HEK293 (cell line): ENCODE data around the gene DYNC2I2.

ENCODE experiments used
- GLIS1 ChIP-seq: fragments of 450-650 bp; formaldehyde crosslinking; IDR thresholded peaks from 2 replicates; pipeline ENCODE4 v1.5.1; 2016; ENCODE audit warnings: missing biosample characterization, missing genetic modification characterization
- HOXD13 ChIP-seq: sonication (generic); formaldehyde crosslinking; IDR thresholded peaks from 2 replicates; pipeline ENCODE4 v1.8.0; 2022; ENCODE audit warnings: missing genetic modification reagents, borderline replicate concordance
- ZBTB48 ChIP-seq: fragments of 450-650 bp; formaldehyde crosslinking; IDR thresholded peaks from 2 replicates; pipeline ENCODE4 v1.5.1; 2016; ENCODE audit warnings: missing biosample characterization, missing genetic modification characterization
- ZNF10 ChIP-seq: fragments of 450-650 bp; formaldehyde crosslinking; IDR thresholded peaks from 2 replicates; pipeline ENCODE4 v1.5.1; 2017; ENCODE audit warnings: missing biosample characterization, missing genetic modification characterization
- ZNF146 ChIP-seq: fragments of 450-650 bp; formaldehyde crosslinking; IDR thresholded peaks from 2 replicates; pipeline ENCODE4 v1.5.1; 2016; ENCODE audit warnings: missing biosample characterization, missing genetic modification characterization
- ZNF157 ChIP-seq: fragments of 450-650 bp; formaldehyde crosslinking; IDR thresholded peaks from 2 replicates; pipeline ENCODE4 v1.5.1; 2016; ENCODE audit warnings: missing biosample characterization, missing genetic modification characterization
- ZNF184 ChIP-seq: fragments of 450-650 bp; IDR thresholded peaks from 2 replicates; pipeline ENCODE4 v1.5.1; 2018; ENCODE audit warnings: missing biosample characterization, mild to moderate bottlenecking, missing genetic modification characterization
- ZNF2 ChIP-seq: fragments of 450-650 bp; formaldehyde crosslinking; IDR thresholded peaks from 2 replicates; pipeline ENCODE4 v1.5.1; 2016; ENCODE audit warnings: missing biosample characterization, missing genetic modification characterization
- ZNF311 ChIP-seq: fragments of 450-650 bp; formaldehyde crosslinking; IDR thresholded peaks from 2 replicates; pipeline ENCODE4 v1.5.1; 2017; ENCODE audit warnings: missing biosample characterization, missing genetic modification characterization, borderline replicate concordance
- ZNF423 ChIP-seq: fragments of 450-650 bp; formaldehyde crosslinking; IDR thresholded peaks from 2 replicates; pipeline ENCODE4 v1.5.1; 2016; ENCODE audit warnings: missing biosample characterization, missing genetic modification characterization
- ZNF501 ChIP-seq: fragments of 450-650 bp; formaldehyde crosslinking; IDR thresholded peaks from 2 replicates; pipeline ENCODE4 v1.5.1; 2016; ENCODE audit warnings: missing biosample characterization, missing genetic modification characterization
- ZNF571 ChIP-seq: fragments of 450-650 bp; formaldehyde crosslinking; IDR thresholded peaks from 2 replicates; pipeline ENCODE4 v1.5.0; 2017; ENCODE audit warnings: missing biosample characterization, missing genetic modification characterization
- ZNF610 ChIP-seq: fragments of 450-650 bp; formaldehyde crosslinking; IDR thresholded peaks from 2 replicates; pipeline ENCODE4 v1.5.1; 2016; ENCODE audit warnings: missing biosample characterization, missing genetic modification characterization, borderline replicate concordance
- ZNF629 ChIP-seq: fragments of 450-650 bp; formaldehyde crosslinking; IDR thresholded peaks from 2 replicates; pipeline ENCODE4 v1.5.1; 2017; ENCODE audit warnings: missing biosample characterization, missing genetic modification characterization
- ZNF654 ChIP-seq: fragments of 450-650 bp; formaldehyde crosslinking; IDR thresholded peaks from 2 replicates; pipeline ENCODE4 v1.5.1; 2016; ENCODE audit warnings: low read depth, missing biosample characterization, missing genetic modification characterization
- ZNF664 ChIP-seq: fragments of 450-650 bp; formaldehyde crosslinking; IDR thresholded peaks from 2 replicates; pipeline ENCODE4 v1.5.1; 2016; ENCODE audit warnings: missing biosample characterization, missing genetic modification characterization
- ZNF785 ChIP-seq: fragments of 450-650 bp; formaldehyde crosslinking; IDR thresholded peaks from 2 replicates; pipeline ENCODE4 v1.5.1; 2016; ENCODE audit warnings: missing biosample characterization, missing genetic modification characterization
- TF ChIP-seq, protein P1 (sequence below): sonication (generic); formaldehyde crosslinking; IDR thresholded peaks from 2 replicates; pipeline ENCODE4 v1.8.1; 2022; ENCODE audit warnings: mild to moderate bottlenecking, moderate library complexity, missing genetic modification reagents
- TF ChIP-seq, protein P2 (sequence below): fragments of 450-650 bp; formaldehyde crosslinking; IDR thresholded peaks from 2 replicates; pipeline ENCODE4 v1.5.1; 2016; ENCODE audit warnings: missing biosample characterization, missing genetic modification characterization
- TF ChIP-seq, protein P3 (sequence below): fragments of 450-650 bp; formaldehyde crosslinking; IDR thresholded peaks from 2 replicates; pipeline ENCODE4 v1.5.1; 2016; ENCODE audit warnings: missing biosample characterization, missing genetic modification characterization, borderline replicate concordance
- TF ChIP-seq, protein P4 (sequence below): fragments of 450-650 bp; formaldehyde crosslinking; IDR thresholded peaks from 2 replicates; pipeline ENCODE4 v1.5.1; 2017; ENCODE audit warnings: missing biosample characterization, missing genetic modification characterization
- TF ChIP-seq, protein P5 (sequence below): fragments of 450-650 bp; formaldehyde crosslinking; IDR thresholded peaks from 2 replicates; pipeline ENCODE4 v1.5.1; 2016; ENCODE audit warnings: missing biosample characterization, missing genetic modification characterization
- TF ChIP-seq, protein P6 (sequence below): fragments of 450-650 bp; formaldehyde crosslinking; conservative IDR thresholded peaks from 2 replicates; pipeline ENCODE4 v1.5.1; 2016; ENCODE audit warnings: low read depth, missing biosample characterization, missing genetic modification characterization
- TF ChIP-seq, protein P7 (sequence below): fragments of 450-650 bp; formaldehyde crosslinking; IDR thresholded peaks from 2 replicates; pipeline ENCODE4 v1.5.0; 2017; ENCODE audit warnings: missing biosample characterization, missing genetic modification characterization, borderline replicate concordance

Gene DYNC2I2

DNA sequence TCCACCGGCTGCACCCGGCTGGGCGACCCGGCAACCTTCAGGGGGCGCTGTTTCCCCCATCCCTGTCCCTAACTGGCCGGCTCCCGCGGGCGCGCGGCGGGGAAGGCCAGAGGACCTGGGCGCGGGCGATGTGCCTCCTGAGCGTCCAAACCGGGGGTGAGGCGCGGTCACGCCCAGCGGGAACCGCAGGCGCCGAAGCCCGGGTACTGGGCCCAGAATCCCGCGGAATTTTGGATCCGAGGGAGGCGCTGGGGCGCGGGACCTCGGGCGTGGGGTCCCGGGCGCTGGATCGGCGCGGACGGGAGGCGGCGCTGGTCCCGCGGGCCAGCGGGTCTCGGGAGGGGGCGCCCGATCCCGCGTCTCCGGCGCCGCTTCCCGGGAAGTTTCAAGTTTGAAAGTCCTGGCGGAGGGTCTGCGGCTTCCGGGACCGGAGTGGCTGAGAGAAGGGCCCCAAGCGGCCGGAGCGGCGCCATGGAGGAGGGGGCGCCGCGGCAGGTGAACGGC lies 45.9 kb upstream of the DYNC2I2 start, which contains the start of gene PKN3 (continued):
- TF ChIP-seq, protein P1, sequence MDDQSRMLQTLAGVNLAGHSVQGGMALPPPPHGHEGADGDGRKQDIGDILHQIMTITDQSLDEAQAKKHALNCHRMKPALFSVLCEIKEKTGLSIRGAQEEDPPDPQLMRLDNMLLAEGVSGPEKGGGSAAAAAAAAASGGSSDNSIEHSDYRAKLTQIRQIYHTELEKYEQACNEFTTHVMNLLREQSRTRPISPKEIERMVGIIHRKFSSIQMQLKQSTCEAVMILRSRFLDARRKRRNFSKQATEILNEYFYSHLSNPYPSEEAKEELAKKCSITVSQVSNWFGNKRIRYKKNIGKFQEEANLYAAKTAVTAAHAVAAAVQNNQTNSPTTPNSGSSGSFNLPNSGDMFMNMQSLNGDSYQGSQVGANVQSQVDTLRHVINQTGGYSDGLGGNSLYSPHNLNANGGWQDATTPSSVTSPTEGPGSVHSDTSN (CRISPR knock-in tag) = peak; percentile 61; the same call in 1 of the 2 replicates
- no peak; the same call in 1 of the 2 replicates for TF ChIP-seq ZNF2
- no peak for TF ChIP-seq ZNF571 (tag by site-specific recombination)
- TF ChIP-seq, protein P2, sequence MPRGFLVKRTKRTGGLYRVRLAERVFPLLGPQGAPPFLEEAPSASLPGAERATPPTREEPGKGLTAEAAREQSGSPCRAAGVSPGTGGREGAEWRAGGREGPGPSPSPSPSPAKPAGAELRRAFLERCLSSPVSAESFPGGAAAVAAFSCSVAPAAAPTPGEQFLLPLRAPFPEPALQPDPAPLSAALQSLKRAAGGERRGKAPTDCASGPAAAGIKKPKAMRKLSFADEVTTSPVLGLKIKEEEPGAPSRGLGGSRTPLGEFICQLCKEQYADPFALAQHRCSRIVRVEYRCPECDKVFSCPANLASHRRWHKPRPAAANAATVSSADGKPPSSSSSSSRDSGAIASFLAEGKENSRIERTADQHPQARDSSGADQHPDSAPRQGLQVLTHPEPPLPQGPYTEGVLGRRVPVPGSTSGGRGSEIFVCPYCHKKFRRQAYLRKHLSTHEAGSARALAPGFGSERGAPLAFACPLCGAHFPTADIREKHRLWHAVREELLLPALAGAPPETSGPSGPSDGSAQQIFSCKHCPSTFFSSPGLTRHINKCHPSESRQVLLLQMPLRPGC (tag by site-specific recombination) = peak; percentile 54; the same call in 1 of the 2 replicates
- TF ChIP-seq, protein P3, sequence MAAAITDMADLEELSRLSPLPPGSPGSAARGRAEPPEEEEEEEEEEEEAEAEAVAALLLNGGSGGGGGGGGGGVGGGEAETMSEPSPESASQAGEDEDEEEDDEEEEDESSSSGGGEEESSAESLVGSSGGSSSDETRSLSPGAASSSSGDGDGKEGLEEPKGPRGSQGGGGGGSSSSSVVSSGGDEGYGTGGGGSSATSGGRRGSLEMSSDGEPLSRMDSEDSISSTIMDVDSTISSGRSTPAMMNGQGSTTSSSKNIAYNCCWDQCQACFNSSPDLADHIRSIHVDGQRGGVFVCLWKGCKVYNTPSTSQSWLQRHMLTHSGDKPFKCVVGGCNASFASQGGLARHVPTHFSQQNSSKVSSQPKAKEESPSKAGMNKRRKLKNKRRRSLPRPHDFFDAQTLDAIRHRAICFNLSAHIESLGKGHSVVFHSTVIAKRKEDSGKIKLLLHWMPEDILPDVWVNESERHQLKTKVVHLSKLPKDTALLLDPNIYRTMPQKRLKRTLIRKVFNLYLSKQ (tag by site-specific recombination) = no peak
- 0 out of 2 replicates have a peak, but pooled peaks have one; percentile 32 for TF ChIP-seq ZNF184 (tag by site-specific recombination)
- peak; percentile 37; the same call in 1 of the 2 replicates for TF ChIP-seq GLIS1 (tag by site-specific recombination)
- peak; percentile 31; the same call in 1 of the 2 replicates for TF ChIP-seq ZNF654
- TF ChIP-seq ZNF501 (tag by site-specific recombination) = peak; percentile 89
- TF ChIP-seq, protein P4, sequence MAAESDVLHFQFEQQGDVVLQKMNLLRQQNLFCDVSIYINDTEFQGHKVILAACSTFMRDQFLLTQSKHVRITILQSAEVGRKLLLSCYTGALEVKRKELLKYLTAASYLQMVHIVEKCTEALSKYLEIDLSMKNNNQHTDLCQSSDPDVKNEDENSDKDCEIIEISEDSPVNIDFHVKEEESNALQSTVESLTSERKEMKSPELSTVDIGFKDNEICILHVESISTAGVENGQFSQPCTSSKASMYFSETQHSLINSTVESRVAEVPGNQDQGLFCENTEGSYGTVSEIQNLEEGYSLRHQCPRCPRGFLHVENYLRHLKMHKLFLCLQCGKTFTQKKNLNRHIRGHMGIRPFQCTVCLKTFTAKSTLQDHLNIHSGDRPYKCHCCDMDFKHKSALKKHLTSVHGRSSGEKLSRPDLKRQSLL (tag by site-specific recombination) = peak; percentile 81; the same call in 1 of the 2 replicates
- TF ChIP-seq ZNF629 (tag by site-specific recombination) = peak; percentile 61
- TF ChIP-seq ZNF664 (tag by site-specific recombination) = no peak
- 0 out of 2 replicates have a peak, but pooled peaks have one; percentile 15 for TF ChIP-seq ZNF10
- no peak for TF ChIP-seq ZNF157 (tag by site-specific recombination)
- no peak for TF ChIP-seq ZNF785 (tag by site-specific recombination)
- 0 out of 2 replicates have a peak, but pooled peaks have one; percentile 34 for TF ChIP-seq ZNF423 (tag by site-specific recombination)
- TF ChIP-seq, protein P5, sequence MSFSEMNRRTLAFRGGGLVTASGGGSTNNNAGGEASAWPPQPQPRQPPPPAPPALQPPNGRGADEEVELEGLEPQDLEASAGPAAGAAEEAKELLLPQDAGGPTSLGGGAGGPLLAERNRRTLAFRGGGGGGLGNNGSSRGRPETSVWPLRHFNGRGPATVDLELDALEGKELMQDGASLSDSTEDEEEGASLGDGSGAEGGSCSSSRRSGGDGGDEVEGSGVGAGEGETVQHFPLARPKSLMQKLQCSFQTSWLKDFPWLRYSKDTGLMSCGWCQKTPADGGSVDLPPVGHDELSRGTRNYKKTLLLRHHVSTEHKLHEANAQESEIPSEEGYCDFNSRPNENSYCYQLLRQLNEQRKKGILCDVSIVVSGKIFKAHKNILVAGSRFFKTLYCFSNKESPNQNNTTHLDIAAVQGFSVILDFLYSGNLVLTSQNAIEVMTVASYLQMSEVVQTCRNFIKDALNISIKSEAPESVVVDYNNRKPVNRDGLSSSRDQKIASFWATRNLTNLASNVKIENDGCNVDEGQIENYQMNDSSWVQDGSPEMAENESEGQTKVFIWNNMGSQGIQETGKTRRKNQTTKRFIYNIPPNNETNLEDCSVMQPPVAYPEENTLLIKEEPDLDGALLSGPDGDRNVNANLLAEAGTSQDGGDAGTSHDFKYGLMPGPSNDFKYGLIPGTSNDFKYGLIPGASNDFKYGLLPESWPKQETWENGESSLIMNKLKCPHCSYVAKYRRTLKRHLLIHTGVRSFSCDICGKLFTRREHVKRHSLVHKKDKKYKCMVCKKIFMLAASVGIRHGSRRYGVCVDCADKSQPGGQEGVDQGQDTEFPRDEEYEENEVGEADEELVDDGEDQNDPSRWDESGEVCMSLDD (tag by site-specific recombination) = peak; percentile 80
- no peak for TF ChIP-seq HOXD13 (CRISPR knock-in tag)
- TF ChIP-seq ZNF146 (tag by site-specific recombination) = no peak
- TF ChIP-seq, protein P6, sequence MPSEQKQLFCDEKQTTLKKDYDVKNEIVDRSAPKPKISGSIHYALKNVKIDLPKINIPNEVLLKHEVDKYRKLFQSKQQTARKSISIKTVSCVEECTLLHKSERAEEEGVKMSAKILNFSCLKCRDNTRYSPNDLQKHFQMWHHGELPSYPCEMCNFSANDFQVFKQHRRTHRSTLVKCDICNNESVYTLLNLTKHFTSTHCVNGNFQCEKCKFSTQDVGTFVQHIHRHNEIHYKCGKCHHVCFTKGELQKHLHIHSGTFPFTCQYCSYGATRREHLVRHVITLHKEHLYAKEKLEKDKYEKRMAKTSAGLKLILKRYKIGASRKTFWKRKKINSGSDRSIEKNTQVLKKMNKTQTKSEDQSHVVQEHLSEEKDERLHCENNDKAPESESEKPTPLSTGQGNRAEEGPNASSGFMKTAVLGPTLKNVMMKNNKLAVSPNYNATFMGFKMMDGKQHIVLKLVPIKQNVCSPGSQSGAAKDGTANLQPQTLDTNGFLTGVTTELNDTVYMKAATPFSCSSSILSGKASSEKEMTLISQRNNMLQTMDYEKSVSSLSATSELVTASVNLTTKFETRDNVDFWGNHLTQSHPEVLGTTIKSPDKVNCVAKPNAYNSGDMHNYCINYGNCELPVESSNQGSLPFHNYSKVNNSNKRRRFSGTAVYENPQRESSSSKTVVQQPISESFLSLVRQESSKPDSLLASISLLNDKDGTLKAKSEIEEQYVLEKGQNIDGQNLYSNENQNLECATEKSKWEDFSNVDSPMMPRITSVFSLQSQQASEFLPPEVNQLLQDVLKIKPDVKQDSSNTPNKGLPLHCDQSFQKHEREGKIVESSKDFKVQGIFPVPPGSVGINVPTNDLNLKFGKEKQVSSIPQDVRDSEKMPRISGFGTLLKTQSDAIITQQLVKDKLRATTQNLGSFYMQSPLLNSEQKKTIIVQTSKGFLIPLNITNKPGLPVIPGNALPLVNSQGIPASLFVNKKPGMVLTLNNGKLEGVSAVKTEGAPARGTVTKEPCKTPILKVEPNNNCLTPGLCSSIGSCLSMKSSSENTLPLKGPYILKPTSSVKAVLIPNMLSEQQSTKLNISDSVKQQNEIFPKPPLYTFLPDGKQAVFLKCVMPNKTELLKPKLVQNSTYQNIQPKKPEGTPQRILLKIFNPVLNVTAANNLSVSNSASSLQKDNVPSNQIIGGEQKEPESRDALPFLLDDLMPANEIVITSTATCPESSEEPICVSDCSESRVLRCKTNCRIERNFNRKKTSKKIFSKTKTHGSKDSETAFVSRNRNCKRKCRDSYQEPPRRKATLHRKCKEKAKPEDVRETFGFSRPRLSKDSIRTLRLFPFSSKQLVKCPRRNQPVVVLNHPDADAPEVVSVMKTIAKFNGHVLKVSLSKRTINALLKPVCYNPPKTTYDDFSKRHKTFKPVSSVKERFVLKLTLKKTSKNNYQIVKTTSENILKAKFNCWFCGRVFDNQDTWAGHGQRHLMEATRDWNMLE (tag by site-specific recombination) = no peak
- peak; percentile 87 for TF ChIP-seq ZBTB48 (tag by site-specific recombination)
- TF ChIP-seq ZNF610 (tag by site-specific recombination) = peak; percentile 59; the same call in 1 of the 2 replicates
- TF ChIP-seq, protein P7, sequence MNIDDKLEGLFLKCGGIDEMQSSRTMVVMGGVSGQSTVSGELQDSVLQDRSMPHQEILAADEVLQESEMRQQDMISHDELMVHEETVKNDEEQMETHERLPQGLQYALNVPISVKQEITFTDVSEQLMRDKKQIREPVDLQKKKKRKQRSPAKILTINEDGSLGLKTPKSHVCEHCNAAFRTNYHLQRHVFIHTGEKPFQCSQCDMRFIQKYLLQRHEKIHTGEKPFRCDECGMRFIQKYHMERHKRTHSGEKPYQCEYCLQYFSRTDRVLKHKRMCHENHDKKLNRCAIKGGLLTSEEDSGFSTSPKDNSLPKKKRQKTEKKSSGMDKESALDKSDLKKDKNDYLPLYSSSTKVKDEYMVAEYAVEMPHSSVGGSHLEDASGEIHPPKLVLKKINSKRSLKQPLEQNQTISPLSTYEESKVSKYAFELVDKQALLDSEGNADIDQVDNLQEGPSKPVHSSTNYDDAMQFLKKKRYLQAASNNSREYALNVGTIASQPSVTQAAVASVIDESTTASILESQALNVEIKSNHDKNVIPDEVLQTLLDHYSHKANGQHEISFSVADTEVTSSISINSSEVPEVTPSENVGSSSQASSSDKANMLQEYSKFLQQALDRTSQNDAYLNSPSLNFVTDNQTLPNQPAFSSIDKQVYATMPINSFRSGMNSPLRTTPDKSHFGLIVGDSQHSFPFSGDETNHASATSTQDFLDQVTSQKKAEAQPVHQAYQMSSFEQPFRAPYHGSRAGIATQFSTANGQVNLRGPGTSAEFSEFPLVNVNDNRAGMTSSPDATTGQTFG = no peak
- TF ChIP-seq ZNF311 (tag by site-specific recombination) = no peak
